Transverse colon (tissue), 3 donors: Measurements from ENCODE around the gene FLOT1.

Experiments
- EP300 ChIP-seq: sonication (generic); formaldehyde crosslinking; IDR thresholded peaks from one replicate; pipeline ENCODE4 v1.6.1; 2017; ENCODE audit warnings: antibody characterized with exemption, low read depth
- POLR2A ChIP-seq: fragments of 450-650 bp; IDR thresholded peaks from one replicate; pipeline ENCODE4 v1.6.1; 2016; ENCODE audit warnings: antibody characterized with exemption, mild to moderate bottlenecking, moderate library complexity
- TF ChIP-seq, protein P1 (sequence below), 5 experiments: fragments of 200-600 bp in 3 of 5; fragments of 450-650 bp in 2 of 5; sonication (generic) in 3 of 5; IDR thresholded peaks; 1 replicate in 2 of 5; 2 replicates in 3 of 5; pipeline ENCODE4 v1.5.1; 2016 to 2017; ENCODE audit warnings: antibody characterized with exemption in 5 of 5, inconsistent platforms in 3 of 5, mild to moderate bottlenecking in 2 of 5, moderate library complexity in 1 of 5

DNA sequence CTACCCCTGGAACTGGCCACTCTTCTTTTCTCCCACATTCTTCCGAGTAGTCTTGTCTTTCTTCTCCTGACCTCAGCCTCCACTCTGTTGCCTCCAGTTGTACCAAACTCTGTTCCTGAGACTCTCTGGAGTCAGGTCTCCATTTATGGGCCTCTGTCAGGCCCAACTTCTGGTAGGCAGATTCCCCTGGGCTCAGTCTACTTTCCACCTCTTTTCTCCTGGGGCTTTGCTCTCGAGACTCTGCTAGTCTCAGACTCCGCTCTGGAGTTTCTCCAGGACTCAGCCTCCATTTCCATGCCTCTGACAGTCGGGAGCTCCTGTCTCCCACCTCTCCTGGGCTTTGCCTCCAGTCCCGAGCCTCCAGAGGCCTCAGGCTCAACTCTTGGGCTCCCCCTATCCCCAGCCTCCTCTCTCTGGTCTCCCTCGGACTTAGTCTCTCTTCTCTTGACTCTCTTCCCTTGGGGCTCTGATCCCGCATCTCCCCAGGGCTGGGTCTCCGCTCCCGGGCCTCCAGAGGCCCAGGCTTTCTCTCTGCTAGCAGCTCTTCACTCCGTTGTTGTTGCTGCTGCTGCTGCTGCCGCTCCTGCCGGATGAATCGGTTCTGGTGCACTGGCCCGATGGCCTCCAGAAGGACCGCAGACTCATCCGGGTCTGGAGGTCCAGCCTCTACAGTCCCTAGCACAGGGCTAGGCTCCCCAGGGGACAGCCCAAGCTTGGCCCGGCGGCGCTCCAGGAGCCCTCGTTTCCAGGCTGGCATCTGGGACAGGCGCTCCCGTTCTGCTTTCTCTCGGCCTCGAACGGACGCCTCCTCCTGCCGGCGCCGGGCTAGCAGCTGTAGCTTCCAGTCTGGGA is 57.1 kb downstream of the FLOT1 start:
- TF ChIP-seq EP300 (no peak), POLR2A (no peak)
- TF ChIP-seq, protein P1, sequence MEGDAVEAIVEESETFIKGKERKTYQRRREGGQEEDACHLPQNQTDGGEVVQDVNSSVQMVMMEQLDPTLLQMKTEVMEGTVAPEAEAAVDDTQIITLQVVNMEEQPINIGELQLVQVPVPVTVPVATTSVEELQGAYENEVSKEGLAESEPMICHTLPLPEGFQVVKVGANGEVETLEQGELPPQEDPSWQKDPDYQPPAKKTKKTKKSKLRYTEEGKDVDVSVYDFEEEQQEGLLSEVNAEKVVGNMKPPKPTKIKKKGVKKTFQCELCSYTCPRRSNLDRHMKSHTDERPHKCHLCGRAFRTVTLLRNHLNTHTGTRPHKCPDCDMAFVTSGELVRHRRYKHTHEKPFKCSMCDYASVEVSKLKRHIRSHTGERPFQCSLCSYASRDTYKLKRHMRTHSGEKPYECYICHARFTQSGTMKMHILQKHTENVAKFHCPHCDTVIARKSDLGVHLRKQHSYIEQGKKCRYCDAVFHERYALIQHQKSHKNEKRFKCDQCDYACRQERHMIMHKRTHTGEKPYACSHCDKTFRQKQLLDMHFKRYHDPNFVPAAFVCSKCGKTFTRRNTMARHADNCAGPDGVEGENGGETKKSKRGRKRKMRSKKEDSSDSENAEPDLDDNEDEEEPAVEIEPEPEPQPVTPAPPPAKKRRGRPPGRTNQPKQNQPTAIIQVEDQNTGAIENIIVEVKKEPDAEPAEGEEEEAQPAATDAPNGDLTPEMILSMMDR (IDR thresholded peaks at IDR 0.05) = peak in 1 of 5 experiments; percentile 4
